Stimulated activated CD8-positive, alpha-beta memory T cell treated with anti-CD3 and anti-CD28 coated beads, Interleukin-7, amount 100 ng/mL, for 24 hours (primary cell): ENCODE measurements around the gene ZNF618.

Experiments
- DNase-seq: peaks from one replicate; pipeline ENCODE4 v3.0.0-alpha.2; 2020; ENCODE audit warnings: low read depth

The ZNF618 gene

DNA sequence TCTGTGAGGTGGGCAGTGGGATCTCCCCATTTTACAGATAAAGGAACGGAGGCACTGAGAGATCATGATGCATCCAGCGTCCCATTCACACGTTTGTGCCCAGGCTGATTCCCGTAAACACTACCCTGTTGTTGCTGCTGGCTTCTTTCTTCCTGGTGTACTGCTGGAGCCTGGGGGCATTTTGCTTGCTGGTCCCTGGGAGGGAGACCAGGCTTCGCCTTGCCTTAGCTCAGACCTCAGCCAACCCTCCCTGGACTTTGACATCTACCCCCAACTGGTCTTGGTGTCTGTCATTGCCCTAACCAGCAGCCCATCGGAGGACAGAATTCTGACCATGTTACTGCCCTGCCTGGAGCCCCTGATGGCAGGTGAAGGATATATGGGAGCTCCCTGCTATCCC lies 82.4 kb downstream of the ZNF618 start:
- no peak for DNase-seq

GRCh38 chr9:113960768-113961167 lies 84.7 kb downstream of the ZNF618 start:
- no peak for DNase-seq

DNA sequence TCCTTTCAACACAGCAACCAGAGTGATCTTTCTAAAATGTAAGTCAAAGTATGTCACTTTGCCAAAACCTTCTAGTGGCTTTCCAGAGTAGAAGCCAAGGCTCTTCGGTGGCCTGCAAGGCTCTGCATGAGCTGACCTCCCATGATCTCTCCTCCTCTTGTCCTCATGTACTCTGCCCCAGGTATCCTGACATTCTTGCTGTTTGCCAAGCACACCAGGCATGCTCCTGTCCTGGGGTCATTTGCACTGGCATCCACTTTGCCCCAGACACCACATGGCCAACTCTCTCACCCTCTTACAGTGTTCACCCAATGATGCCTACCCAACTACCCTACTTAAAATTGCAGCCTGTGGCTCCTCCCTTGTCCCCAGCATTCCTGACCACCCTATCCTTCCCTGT lies 86.3 kb downstream of the ZNF618 start:
- no peak for DNase-seq

DNA sequence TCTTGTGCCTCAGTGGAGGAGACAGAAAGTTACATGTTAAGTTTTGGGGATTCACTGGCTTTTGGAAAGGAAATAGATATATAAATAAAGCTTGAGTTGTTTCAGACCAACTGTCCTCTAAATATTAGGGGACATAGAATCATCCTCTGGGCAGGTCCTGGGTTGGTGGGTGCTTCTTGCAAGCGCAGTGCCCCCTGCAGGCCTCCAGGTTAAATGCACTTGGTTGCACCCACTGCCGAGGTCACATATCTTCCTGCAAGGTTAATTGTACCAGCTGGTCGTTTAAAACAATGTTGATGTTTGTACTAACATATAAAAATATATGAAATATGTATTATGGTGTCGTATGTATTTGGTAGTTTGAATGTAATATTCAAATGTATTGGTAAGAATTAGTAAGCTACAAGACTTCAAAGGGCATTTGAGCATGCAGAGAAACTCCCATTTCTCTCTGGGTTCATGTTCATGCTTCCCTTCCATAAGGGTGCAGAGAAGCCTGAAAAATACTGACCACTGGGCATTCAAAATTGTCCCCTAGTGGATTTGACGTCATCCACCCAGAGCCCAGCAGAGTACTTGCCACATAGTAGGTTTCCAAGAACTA lies 87.0 kb downstream of the ZNF618 start:
- DNase-seq = no peak

- no peak for DNase-seq
Observed at GRCh38 chr9:113963696-113964494, 87.8 kb downstream of the ZNF618 start.

DNA sequence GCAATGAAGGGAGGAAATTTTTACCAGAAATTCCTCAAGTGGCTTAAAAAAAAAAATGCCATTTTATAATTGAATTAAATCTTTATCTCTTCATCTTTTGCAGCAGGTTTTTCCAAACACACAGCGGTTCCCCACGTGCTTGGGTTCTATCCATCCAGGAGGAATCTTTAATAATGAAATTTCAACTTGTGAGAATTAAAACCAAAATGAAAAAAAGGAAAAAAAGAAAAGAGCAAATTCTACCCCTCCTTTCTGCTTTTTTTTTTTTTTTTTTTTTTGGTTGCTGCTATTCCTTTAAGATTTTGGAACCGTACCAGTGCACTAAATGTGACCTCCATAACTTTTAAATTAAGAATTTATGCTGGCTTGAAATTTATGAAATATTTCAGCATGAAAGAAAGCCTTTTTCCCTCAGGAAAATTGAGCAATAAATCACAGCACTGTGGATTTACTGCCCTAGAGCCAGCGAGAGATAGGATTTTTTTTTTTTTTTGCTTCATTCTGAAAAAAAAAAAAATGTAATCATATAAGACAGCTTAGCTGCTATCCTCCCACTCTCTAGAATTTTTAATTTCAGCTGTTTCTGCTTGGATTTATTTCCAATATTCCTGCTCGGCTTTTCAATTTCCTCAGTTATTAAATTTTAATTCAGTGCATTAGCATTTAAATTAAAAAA lies 88.5 kb downstream of the ZNF618 start:
- DNase-seq = no peak

GRCh38 chr9:113966394-113966793 lies 90.3 kb downstream of the ZNF618 start:
- no peak for DNase-seq

DNA sequence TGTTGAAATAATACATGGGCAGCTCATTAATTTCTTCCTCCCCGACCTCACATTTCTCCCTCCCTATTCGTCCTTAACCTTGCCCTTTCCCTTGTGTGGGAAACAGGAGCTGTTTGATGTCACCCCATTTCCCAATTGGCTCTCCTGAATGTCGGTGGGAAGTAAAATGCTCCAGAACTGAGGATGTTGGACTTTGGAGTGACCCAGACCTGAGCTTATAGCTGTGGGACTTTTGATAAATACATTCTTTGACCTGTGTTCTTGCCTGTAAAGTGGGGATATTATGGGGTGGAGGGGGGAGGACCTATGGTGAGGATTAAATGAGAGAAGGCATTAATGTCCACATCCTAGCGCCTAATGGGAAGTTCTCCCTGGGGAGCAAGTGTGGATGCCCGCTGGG lies 91.3 kb downstream of the ZNF618 start:
- DNase-seq = no peak

GRCh38 chr9:113969343-113969742 lies 93.2 kb downstream of the ZNF618 start:
- no peak for DNase-seq

DNA sequence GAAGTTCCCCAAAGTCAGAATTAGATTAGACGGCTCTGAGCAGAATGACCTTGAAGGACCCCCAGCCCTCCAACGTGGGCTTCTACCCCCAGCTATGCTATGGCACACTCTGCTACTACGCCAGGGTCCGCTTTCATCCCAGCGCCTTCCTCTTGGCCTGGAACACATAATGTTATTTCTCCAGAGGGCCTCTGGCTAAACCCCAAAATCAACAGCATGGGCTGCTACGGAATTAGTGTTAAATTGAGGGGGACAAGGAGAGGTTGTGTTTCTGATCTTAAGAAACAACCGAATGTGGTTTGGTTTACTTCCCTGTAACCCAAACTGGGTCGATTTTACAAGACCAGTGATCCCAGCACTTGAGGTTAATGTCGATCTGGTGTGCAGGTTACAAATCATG lies 97.1 kb downstream of the ZNF618 start:
- no peak for DNase-seq

DNA sequence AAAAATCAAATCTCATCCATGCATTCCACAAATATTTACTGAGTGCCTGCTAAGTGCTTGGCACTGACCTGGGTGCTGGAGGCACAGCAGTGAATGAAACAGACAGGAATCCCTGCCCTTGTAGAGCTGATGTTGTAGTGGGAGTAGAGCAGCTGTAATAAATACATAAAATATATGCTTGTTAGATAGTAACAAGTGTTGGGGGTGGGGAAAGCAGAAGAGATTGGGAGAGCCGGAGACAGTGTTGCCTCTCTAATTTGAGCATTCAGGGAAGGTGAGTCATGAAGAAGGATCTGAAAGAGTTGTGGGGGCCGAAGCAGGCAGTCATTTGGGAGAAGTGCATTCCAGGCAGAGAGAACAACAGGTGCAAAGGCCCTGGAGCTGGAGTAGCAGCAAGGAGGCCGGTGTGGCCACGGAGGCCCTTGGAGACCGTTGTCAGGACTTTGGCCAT lies 97.9 kb downstream of the ZNF618 start:
- no peak for DNase-seq

DNA sequence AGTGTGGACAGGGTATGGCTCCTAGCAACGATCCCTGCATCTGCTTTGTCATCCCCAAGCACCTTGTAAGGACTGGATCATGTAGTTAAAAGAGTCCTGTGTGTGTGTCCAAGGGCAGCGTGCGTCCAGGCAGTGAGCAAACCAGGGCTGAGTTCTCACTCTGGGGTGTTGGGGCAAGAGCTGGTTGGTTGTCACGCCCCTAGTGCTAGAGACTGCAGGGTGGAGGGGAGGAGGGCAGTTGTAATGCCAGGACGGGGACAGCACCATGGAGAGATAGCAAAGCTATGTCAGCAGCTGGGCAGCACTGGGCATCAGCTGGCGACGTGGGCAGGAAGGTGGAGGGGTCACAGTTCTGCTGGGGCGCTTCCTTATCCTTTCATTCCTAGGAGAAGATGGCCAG lies 100.8 kb downstream of the ZNF618 start:
- DNase-seq = no peak

GRCh38 chr9:113978725-113979342 lies 102.7 kb downstream of the ZNF618 start:
- no peak for DNase-seq

DNA sequence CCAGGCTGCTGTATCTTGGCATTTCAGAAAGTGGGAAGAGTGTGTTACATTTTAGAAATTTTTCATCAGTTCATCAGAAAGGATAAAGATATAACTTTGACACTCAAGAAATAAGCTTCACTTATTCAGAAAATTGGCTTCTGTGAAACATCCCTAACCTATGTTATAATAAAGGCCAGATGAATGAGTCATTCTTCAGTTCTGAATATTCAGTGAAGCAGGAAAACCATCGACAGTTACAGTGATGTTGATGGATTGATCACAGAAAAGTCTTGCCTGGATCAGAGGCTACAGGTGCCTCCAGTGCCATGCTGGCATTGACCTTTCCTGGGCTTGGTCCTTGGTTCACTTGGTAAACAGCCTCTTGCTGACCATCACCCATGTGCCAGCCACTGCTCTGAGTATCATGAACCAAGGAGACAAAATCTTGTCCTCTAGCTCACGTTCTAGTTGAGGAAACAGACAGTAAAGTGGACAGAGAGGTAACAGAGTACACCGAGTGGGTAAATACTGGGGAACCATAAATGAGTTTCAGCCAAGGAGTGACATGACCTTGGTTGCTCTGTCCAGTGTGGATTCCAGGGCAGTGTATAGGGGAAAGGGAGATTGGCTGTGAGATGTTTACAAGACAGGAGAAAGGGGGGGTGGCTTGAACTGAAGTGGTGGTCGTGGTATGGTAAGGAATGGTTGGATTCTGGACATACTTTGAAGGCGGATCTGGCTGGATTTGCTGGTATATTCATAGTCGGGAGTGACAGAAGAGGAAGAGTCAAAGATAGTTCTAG lies 103.4 kb downstream of the ZNF618 start:
- DNase-seq = no peak

DNA sequence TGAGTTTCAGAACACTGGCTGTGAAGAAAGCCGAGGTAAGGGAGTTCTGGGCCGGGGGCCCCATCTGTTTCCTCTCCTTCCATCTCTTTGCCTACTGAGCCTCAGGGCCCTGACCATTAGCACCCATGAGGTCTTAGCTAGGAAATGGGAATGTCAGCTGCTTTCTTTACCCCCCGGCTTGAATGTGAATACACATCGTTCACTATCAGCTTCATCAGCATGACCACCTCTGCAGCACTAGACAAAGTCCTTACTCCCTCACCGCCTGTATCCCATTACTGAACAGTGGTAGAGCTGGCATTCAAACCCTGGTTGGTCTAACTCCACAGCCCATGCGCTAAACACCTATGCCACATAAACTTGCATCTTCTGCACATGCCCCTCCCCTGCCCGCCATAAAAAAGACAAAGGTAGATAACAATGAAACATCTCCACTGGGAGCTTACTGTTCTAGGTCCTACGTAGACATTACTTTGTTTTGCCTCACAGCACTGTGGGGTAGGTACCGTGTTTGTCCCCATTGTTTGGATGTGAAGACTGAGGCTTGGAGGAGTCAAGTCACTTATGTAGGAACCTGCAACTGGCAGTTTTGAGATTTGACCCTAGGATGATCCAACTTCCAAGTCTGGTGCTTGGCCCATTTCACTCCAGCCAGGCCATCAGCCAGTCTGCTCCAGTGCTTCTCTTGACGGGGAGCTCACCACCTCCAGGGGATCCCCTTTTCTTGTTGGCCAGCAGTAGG lies 108.7 kb downstream of the ZNF618 start:
- DNase-seq = no peak

- no peak for DNase-seq
Observed at GRCh38 chr9:113985968-113986585, 110.0 kb downstream of the ZNF618 start.

DNA sequence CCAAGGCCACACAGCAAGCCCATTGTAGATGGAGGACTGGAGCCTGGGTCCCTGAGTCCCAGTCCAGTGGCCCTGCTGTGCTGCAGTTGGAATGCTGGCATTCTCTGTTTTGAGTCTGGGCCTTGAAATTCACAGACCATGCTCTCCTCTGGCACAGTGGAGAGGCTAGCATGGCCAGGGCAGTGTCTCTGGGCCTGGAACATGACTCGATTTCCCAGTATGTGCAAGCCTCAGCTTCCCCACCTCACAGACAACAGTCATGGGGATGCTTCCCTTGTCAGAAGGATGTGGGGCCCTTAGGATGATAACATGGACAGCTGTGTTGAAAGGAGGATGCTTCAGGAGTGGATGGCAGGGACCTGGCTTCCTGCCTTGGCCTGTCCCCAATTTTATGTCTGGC lies 110.8 kb downstream of the ZNF618 start:
- DNase-seq = no peak

DNA sequence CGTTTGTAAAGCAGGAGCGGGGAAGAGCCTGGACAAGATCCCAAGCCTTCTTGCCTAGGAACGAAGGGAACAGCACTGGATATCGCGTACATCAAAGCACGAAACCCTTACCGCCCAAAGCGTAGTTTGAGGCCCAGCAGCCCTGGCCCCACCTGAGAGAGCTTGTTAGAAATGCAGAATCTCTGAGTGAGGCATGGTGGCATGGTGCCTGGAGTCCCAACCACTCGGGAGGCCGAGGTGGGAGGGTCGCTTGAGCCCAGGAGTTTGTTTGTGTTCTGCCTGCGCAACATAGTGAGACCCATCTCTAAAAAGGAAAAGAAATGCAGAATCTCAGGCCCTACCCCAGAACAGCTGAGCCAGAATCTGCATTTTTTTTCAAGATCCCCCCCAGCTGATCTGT lies 111.4 kb downstream of the ZNF618 start:
- no peak for DNase-seq

DNA sequence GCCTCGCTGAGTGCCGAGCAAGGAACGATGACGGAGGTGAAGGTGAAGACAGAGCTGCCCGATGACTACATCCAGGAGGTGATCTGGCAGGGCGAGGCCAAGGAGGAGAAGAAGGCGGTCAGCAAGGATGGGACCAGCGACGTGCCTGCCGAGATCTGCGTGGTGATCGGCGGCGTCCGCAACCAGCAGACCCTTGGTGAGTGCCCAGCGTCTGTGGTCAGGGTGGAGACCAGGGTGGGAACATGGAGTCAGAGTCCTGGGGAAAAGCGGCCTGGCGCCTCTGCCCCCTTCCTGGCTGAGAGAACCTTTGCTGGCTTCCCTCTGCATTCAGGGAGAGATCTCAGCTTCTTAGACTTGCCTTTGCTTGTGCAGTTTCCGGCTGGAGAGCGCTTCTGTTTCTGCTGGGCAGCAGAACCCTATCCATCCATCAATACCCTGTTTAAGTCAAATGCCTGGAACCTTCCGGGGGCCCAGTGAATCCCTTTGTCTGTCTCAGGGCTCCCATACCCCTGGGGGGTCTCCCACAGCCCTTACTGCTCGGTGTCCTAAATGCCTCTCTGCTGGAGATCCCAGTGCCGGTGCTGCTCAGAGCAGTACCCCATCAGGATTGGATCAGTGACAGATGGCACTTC lies 112.4 kb downstream of the ZNF618 start:
- no peak for DNase-seq

GRCh38 chr9:113989017-113989713 lies 113.1 kb downstream of the ZNF618 start:
- DNase-seq = no peak
